Ishikawa (cell line): ENCODE data around the gene FAM20C.

ENCODE experiments used
- CEBPB ChIP-seq: IDR thresholded peaks from 2 replicates; pipeline ENCODE4 v1.6.1; 2012
- EP300 ChIP-seq: IDR thresholded peaks from 2 replicates; pipeline ENCODE4 v1.6.1; 2012; ENCODE audit warnings: borderline replicate concordance
- FOXM1 ChIP-seq: IDR thresholded peaks from 2 replicates; pipeline ENCODE4 v1.6.1; 2012; ENCODE audit warnings: low read depth, borderline replicate concordance
- RAD21 ChIP-seq: IDR thresholded peaks from 2 replicates; pipeline ENCODE4 v1.6.1; 2012; ENCODE audit warnings: low read depth
- TAF1 ChIP-seq: IDR thresholded peaks from 2 replicates; pipeline ENCODE4 v1.6.1; 2012; ENCODE audit warnings: low read depth, mild to moderate bottlenecking
- TCF12 ChIP-seq: IDR thresholded peaks from 2 replicates; pipeline ENCODE4 v1.6.1; 2012; ENCODE audit warnings: low read depth
- YY1 ChIP-seq: IDR thresholded peaks from 2 replicates; pipeline ENCODE4 v1.6.1; 2012; ENCODE audit warnings: low read depth
- ZBTB7A ChIP-seq: IDR thresholded peaks from 2 replicates; pipeline ENCODE4 v1.6.1; 2012; ENCODE audit warnings: low read depth
- TF ChIP-seq, protein P1 (sequence below): IDR thresholded peaks from 2 replicates; pipeline ENCODE4 v1.6.1; 2012
- TF ChIP-seq, protein P2 (sequence below): IDR thresholded peaks from 2 replicates; pipeline ENCODE4 v1.6.1; 2012; ENCODE audit warnings: low read depth, mild to moderate bottlenecking

DNA sequence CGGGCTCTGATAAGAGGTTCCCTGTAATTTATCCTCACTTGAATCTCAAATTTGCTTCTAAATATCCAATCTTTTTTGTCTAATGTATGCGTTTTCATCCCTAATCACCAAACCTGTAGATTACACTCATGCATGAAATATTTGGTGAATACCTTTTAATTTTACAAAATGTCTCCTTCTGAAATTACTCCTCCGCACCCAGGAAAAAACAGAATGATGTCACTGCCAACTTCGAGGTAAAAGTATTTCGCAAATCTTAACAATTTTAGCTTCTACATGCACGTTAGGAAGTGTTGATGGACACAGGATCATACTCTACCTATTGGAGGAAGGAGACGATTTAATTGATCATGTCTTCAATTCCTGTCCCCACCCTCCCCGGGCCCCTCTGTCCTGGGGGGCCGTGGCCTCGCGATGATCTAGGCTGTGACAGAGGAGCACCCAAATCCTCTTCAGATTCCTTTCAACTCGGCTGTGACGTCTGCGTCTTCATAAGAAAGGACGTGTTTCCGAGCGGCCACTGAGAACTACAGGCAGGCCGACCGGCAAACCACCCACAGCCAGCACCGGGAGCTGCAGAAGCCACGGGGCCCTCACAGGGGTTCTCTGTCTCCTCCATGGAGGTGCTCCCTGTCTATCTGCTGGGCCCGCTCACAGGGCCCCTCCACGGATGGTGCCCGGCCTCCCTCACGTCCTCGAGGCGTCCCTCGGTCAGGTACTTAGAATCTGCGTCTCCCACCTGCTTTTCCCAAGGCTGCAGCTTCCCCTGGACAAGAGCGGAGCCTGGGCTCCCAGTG is 8.7 kb upstream of the FAM20C start:
- no peak for TF ChIP-seq EP300
- TF ChIP-seq YY1: no peak
- TF ChIP-seq, protein P1, sequence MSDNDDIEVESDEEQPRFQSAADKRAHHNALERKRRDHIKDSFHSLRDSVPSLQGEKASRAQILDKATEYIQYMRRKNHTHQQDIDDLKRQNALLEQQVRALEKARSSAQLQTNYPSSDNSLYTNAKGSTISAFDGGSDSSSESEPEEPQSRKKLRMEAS: no peak
- TF ChIP-seq RAD21: no peak
- TF ChIP-seq, protein P2, sequence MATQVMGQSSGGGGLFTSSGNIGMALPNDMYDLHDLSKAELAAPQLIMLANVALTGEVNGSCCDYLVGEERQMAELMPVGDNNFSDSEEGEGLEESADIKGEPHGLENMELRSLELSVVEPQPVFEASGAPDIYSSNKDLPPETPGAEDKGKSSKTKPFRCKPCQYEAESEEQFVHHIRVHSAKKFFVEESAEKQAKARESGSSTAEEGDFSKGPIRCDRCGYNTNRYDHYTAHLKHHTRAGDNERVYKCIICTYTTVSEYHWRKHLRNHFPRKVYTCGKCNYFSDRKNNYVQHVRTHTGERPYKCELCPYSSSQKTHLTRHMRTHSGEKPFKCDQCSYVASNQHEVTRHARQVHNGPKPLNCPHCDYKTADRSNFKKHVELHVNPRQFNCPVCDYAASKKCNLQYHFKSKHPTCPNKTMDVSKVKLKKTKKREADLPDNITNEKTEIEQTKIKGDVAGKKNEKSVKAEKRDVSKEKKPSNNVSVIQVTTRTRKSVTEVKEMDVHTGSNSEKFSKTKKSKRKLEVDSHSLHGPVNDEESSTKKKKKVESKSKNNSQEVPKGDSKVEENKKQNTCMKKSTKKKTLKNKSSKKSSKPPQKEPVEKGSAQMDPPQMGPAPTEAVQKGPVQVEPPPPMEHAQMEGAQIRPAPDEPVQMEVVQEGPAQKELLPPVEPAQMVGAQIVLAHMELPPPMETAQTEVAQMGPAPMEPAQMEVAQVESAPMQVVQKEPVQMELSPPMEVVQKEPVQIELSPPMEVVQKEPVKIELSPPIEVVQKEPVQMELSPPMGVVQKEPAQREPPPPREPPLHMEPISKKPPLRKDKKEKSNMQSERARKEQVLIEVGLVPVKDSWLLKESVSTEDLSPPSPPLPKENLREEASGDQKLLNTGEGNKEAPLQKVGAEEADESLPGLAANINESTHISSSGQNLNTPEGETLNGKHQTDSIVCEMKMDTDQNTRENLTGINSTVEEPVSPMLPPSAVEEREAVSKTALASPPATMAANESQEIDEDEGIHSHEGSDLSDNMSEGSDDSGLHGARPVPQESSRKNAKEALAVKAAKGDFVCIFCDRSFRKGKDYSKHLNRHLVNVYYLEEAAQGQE: no peak
- no peak for TF ChIP-seq ZBTB7A
- no peak for TF ChIP-seq TAF1
- no peak for TF ChIP-seq TCF12
- TF ChIP-seq FOXM1: no peak
- no peak for TF ChIP-seq CEBPB
